Osteocyte (in vitro differentiated cells): ENCODE data around the gene PROS1. TPM values are rescaled to one million over a fixed set of nuclear protein-coding genes. Genes with fewer than 3 reads are reported as not detected.
"Not testable (repeated sequence)": the region's sequence is repeated elsewhere in the genome, so short reads cannot be mapped to it uniquely, and the experiment has no call there.

ENCODE experiments used
- DNase-seq: peaks from one replicate; pipeline ENCODE4 v3.0.0; 2021; ENCODE audit warnings: mixed read lengths; ENCODE audit not compliant: unreplicated experiment; ENCODE audit errors: extremely low spot score
- H3K27ac Mint-ChIP-seq: one replicate; pipeline ENCODE4 v1.8.0; 2021; ENCODE audit warnings: mild to moderate bottlenecking, mixed read lengths; ENCODE audit not compliant: unreplicated experiment
- H3K27me3 Mint-ChIP-seq: one replicate; pipeline ENCODE4 v1.8.0; 2021; ENCODE audit warnings: mixed read lengths; ENCODE audit not compliant: unreplicated experiment
- H3K36me3 Mint-ChIP-seq: one replicate; pipeline ENCODE4 v1.8.0; 2021; ENCODE audit warnings: mixed read lengths; ENCODE audit not compliant: unreplicated experiment
- H3K4me1 Mint-ChIP-seq: one replicate; pipeline ENCODE4 v1.8.0; 2021; ENCODE audit warnings: mixed read lengths; ENCODE audit not compliant: unreplicated experiment
- H3K4me3 Mint-ChIP-seq: one replicate; pipeline ENCODE4 v1.8.0; 2021; ENCODE audit warnings: mild to moderate bottlenecking, moderate library complexity, mixed read lengths; ENCODE audit not compliant: unreplicated experiment
- H3K9me3 Mint-ChIP-seq: one replicate; pipeline ENCODE4 v1.8.0; 2021; ENCODE audit warnings: mixed read lengths; ENCODE audit not compliant: unreplicated experiment
- total RNA-seq: library from RNA; stranded (reverse); gene quantifications from 2 replicates; pipeline ENCODE4 v1.2.1, GENCODE V29; 2021
- TF ChIP-seq, protein P1 (sequence below): fragments of 200-600 bp; sonication (generic); IDR thresholded peaks from 2 replicates; pipeline ENCODE4 v1.5.0; 2021; ENCODE audit warnings: antibody characterized with exemption, mild to moderate bottlenecking, moderate library complexity

Gene PROS1
- total RNA-seq, 1 donor from 2014 or later: 18.5 TPM

DNA sequence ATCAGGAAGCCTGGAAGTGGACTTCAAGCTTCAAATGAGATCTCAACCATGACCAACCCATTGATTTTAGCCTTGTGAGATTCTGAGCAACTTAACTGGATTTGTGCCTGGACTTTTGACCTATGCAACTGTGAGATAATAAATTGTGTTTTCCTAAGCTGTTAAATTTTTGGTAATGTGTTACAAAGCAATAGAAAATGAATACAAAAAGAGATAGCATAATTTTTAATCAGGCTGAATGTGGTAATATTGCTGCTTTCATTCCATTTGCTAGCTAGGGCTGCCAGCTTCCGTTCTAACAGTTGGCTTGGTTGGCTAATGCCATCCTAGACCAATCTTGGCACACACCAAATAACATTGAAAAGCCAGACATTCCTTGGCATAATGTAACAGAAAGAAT lies 12.2 kb downstream of the PROS1 start:
- H3K9me3 Mint-ChIP-seq: no peaks in the 10 kb centered on the region
- TF ChIP-seq, protein P1, sequence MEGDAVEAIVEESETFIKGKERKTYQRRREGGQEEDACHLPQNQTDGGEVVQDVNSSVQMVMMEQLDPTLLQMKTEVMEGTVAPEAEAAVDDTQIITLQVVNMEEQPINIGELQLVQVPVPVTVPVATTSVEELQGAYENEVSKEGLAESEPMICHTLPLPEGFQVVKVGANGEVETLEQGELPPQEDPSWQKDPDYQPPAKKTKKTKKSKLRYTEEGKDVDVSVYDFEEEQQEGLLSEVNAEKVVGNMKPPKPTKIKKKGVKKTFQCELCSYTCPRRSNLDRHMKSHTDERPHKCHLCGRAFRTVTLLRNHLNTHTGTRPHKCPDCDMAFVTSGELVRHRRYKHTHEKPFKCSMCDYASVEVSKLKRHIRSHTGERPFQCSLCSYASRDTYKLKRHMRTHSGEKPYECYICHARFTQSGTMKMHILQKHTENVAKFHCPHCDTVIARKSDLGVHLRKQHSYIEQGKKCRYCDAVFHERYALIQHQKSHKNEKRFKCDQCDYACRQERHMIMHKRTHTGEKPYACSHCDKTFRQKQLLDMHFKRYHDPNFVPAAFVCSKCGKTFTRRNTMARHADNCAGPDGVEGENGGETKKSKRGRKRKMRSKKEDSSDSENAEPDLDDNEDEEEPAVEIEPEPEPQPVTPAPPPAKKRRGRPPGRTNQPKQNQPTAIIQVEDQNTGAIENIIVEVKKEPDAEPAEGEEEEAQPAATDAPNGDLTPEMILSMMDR: no peak

GRCh38 chr3:93961026-93961425 lies 12.7 kb downstream of the PROS1 start:
- Mint-ChIP-seq H3K27me3 (peaks cover 4% of the 10 kb centered on the region), H3K9me3 (no peaks in the 10 kb centered on the region), H3K27ac (no peak overlapping the region), H3K36me3 (no peaks in the 10 kb centered on the region), H3K4me3 (no peak overlapping the region), H3K4me1 (no peaks in the 10 kb centered on the region)
- TF ChIP-seq, protein P1: no peak
- no peak for DNase-seq

More for the DNA sequence above, 12.2 kb downstream of the PROS1 start:
- Mint-ChIP-seq H3K27me3 (peaks cover 4% of the 10 kb centered on the region), H3K4me3 (no peak overlapping the region), H3K36me3 (no peaks in the 10 kb centered on the region), H3K27ac (no peak overlapping the region), H3K4me1 (no peaks in the 10 kb centered on the region)
- DNase-seq: no peak

GRCh38 chr3:93949958-93950357 lies 23.7 kb downstream of the PROS1 start:
- not testable (repeated sequence) for H3K4me1 Mint-ChIP-seq, H3K36me3 Mint-ChIP-seq, H3K4me3 Mint-ChIP-seq, DNase-seq, H3K27me3 Mint-ChIP-seq, H3K27ac Mint-ChIP-seq, H3K9me3 Mint-ChIP-seq

- not testable (repeated sequence) for H3K4me3 Mint-ChIP-seq, H3K9me3 Mint-ChIP-seq, H3K27ac Mint-ChIP-seq, DNase-seq, H3K36me3 Mint-ChIP-seq, H3K4me1 Mint-ChIP-seq, H3K27me3 Mint-ChIP-seq
Observed at GRCh38 chr3:93937485-93937884, 36.2 kb downstream of the PROS1 start.

DNA sequence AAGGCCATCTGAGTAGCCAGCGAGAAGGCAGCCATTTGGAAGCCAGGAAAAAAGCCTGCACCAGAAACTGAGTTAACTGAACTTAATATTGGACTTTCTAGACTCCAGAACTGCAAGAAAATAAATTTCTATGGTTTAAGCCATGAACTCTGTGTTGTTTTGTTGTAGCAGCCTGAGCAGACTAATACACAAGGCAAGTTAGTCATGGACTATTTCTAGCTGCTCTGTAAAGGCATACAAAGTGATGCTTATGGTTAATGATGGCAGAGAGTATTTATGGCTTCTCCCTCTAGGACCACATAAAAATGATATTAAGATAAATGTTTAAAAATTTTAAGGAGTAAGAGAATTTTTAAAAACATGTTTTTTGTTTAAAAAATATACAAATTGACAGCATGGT lies 37.1 kb downstream of the PROS1 start:
- Mint-ChIP-seq H3K4me1 (no peaks in the 10 kb centered on the region), H3K36me3 (no peaks in the 10 kb centered on the region), H3K27ac (no peak overlapping the region), H3K9me3 (no peaks in the 10 kb centered on the region), H3K4me3 (no peak overlapping the region), H3K27me3 (peaks cover 7% of the 10 kb centered on the region)
- TF ChIP-seq, protein P1: no peak
- no peak for DNase-seq

GRCh38 chr3:93934366-93935046 lies 39.2 kb downstream of the PROS1 start:
- no peaks in the 10 kb centered on the region for H3K9me3 Mint-ChIP-seq
- H3K4me1 Mint-ChIP-seq: no peaks in the 10 kb centered on the region
- DNase-seq: no peak
- no peak overlapping the region for H3K4me3 Mint-ChIP-seq
- no peaks in the 10 kb centered on the region for H3K36me3 Mint-ChIP-seq
- TF ChIP-seq, protein P1: no peak
- peaks cover 8% of the 10 kb centered on the region for H3K27me3 Mint-ChIP-seq
- H3K27ac Mint-ChIP-seq: no peak overlapping the region
